Esophagus (tissue), 2 donors: Measurements from ENCODE around the gene IRF1. TPM values are rescaled to one million over a fixed set of nuclear protein-coding genes. Genes with fewer than 3 reads are reported as not detected.

Experiments used
- H3K27ac ChIP-seq, 2 donors: one replicate each; pipeline ENCODE4 v1.5.1; 2013; ENCODE audit warnings: low read depth in 2 of 2, mild to moderate bottlenecking in 2 of 2, inconsistent platforms in 1 of 2, low read length in 1 of 2, moderate library complexity in 1 of 2
- H3K27me3 ChIP-seq, 2 donors: one replicate each; pipeline ENCODE4 v1.6.1; 2013; ENCODE audit warnings: low read length in 2 of 2, control low read depth in 1 of 2, mild to moderate bottlenecking in 1 of 2; ENCODE audit not compliant: insufficient read depth in 2 of 2, control insufficient read depth in 1 of 2
- H3K36me3 ChIP-seq, 2 donors: one replicate each; pipeline ENCODE4 v1.6.1; 2013; ENCODE audit warnings: low read length in 1 of 2; ENCODE audit not compliant: control insufficient read depth in 2 of 2, insufficient read depth in 2 of 2
- H3K4me1 ChIP-seq, 2 donors: one replicate each; pipeline ENCODE4 v1.6.1; 2013; ENCODE audit warnings: low read length in 1 of 2; ENCODE audit not compliant: control insufficient read depth in 2 of 2, insufficient read depth in 2 of 2
- H3K4me3 ChIP-seq, 2 donors: one replicate each; pipeline ENCODE4 v1.5.1; 2013; ENCODE audit warnings: low read length in 2 of 2, mild to moderate bottlenecking in 2 of 2, low read depth in 1 of 2, moderate library complexity in 1 of 2
- H3K9me3 ChIP-seq, 2 donors: one replicate each; pipeline ENCODE4 v1.6.1; 2013; ENCODE audit warnings: mild to moderate bottlenecking in 2 of 2, low read depth in 1 of 2, low read length in 1 of 2, moderate library complexity in 1 of 2; ENCODE audit not compliant: control insufficient read depth in 2 of 2, insufficient read depth in 1 of 2
- WGBS, 2 donors: extraction: QIAGEN DNeasy Blood & Tissue Kit; methylation state at CpG; one replicate each; pipeline ENCODE4 v1.1.7; 2013; 5-methylcytosine and 5-hydroxymethylcytosine counted together
- polyA plus RNA-seq, 2 donors: library from polyadenylated mRNA; stranded (reverse); fragments of 200-250 nt; gene quantifications; one replicate each; pipeline ENCODE4 v1.2.3, GENCODE V29; 2013
- donor health status: healthy with polysubstance abuse.
- donor health status: Bipolar disorder and iron deficiency.

The IRF1 gene, protein sequence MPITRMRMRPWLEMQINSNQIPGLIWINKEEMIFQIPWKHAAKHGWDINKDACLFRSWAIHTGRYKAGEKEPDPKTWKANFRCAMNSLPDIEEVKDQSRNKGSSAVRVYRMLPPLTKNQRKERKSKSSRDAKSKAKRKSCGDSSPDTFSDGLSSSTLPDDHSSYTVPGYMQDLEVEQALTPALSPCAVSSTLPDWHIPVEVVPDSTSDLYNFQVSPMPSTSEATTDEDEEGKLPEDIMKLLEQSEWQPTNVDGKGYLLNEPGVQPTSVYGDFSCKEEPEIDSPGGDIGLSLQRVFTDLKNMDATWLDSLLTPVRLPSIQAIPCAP
- polyA plus RNA-seq, result 10 to 100 TPM in 1 of 2 donors, 1 to 10 TPM in 1; 7.5 to 14.2 TPM

DNA sequence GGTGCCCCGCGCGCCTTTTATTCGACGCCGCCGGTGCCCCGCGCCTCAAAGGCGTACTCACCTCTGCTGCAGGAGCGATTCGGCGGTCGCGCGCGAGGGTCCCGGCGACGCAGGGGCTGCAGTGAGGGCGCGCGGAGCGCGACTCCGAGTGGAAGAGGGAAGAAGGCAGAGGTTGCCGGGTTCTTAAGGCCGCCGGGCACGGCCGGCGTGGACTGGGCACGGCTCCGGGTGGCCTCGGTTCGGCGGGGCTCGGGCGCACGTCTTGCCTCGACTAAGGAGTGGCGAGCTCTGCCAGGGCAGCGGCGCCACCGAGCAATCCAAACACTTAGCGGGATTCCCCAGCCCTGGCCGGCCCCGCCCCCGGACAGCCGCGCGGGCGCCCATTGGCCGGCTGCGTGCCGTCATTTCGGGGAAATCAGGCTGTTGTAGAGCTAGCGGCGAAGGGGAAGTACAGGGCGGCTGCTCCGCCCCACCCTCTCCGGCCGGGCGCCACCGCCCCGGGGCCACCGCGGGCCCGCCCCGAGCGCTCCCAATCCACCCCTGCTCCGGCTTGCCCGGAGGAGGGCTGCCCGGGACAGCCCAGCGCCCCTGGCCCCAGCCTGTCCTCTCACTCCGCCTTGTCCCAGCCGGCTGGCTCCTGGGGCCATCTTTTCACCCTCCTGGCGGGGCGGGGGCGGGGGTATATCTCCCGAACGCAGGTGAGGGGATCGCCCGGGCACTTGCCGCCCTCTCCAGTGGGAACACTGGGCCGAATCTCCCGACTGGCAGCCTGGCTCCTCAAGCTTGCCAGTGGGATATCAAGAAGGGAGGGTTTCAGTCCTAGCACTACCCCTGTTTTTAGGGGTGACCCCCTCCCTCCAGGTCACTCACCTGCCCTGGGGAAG lies at the start of gene IRF1:
IRF1 (minus strand) TSS at position 290 of the 884 bp plus-strand sequence. CDS start 1,295 bp downstream, outside the sequence.
- Histone ChIP-seq H3K36me3 (peaks cover 15 to 26% of the 10 kb centered on the region in 2 donors), H3K27ac (peak within 1 kb of the TSS; percentile 97), H3K4me1 (peaks cover 17 to 42% of the 10 kb centered on the region in 2 donors), H3K27me3 (no peaks in the 10 kb centered on the region), H3K9me3 (no peaks in the 10 kb centered on the region), H3K4me3 (peak within 1 kb of the TSS; percentile 89 to 91)
- WGBS, 2 donors, result 0 to 1% methylated on average over 71 to 87 of the region's 87 CpGs

DNA sequence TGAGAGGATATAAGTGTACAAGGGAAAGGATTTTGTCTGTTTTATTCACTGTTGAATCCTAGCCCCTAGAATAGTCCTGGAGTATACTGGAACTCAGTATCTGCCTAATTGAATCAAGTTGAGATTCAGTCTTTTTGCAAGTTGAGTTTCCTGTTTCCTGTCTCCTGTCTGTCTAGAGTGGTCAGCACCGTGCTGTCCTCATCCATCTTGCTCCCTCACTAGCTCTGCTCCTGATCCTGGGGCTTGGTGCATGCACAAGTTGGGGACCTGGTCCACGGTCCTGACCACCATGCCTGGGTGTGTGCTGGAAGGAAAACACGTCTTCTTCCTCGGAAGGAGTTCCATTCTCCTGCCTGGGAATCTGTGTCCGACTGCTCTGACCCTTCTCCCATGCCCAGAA lies 49.6 kb upstream of the IRF1 start:
- Histone ChIP-seq H3K27me3 (no peaks in the 10 kb centered on the region), H3K9me3 (no peaks in the 10 kb centered on the region), H3K4me1 (no peaks in the 10 kb centered on the region), H3K36me3 (no peaks in the 10 kb centered on the region), H3K4me3 (no peak overlapping the region), H3K27ac (no peak overlapping the region)
- 80 to 82% methylated on average over 5 of the region's 5 CpGs for whole genome bisulfite sequencing, 2 donors

DNA sequence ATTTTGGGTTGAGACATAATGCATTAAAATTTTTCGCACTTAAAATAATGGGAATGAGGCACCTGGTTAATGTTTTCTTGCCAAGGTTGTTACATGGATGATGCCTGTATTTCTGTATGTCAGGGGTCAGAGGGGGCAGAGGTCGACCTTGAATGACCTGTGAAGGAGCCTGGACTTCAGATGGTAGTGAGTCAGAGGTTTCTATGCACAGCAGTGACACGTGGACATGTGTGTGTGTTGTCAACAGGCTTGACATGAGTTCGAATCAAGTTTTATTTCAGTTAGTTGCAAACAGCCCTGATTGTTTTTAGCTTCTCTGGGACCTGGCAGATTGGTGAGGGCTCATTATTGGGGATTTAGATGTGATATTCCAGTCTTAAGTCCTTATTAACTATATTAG lies 49.1 kb upstream of the IRF1 start:
- Histone ChIP-seq H3K27me3 (no peaks in the 10 kb centered on the region), H3K36me3 (no peaks in the 10 kb centered on the region), H3K4me3 (no peak overlapping the region), H3K4me1 (no peaks in the 10 kb centered on the region), H3K9me3 (no peaks in the 10 kb centered on the region), H3K27ac (no peak overlapping the region)
- WGBS, 2 donors, result 72 to 77% methylated on average over 4 of the region's 4 CpGs

DNA sequence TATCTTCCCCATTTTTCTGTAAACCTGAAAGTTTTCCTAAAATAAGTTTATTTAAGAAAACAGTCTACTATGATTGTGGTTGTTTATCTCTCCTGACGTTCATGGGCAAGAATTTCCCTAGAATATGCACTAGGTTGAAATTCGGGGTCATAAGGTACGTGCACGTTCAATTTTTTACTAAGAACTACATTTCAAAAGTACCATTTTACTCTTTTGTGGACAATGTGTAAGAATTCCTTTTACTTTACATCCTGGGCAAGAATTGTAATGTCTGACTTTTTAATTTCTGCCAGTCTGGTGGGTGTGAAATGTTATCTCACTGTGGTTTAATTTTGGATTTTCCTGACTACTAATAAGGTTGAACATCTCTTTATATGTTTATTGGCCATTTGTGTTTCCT lies 40.4 kb upstream of the IRF1 start:
- no peaks in the 10 kb centered on the region for H3K36me3 ChIP-seq

DNA sequence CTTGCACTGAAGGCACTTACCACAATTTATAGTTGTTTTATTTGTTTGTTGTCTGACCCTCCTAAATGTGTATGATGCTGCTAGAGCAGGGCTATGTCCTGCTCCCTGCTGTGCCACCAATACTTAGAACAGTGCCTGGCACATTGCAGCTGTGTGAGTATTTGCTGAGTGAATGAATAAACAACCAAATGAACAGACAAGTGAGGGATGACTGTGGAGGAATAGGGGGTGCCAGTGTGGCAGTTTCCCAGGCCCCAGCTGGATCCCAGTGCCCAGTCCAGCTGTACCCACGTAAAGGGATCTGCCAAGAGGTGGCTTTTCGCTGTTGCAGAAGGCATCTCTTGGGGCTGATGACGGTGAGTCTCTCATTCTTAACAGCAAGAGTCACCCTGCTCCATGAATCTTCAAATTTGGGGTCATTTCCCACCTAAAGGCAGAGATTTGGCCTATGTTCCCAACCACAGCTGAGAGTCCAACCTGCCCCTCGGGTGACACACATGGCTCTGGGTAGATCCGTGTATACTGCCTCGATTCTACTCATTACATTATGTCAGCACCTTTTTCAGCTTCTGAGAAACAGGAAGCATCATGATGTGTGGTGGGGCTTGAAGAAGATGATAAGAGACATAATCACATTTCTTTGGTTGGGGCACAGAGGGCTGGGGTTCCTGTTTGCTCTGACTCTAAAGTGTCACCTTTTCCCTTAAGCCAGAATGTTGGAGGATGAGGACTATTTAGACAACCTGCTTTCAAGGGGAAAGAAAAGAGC lies 38.5 kb upstream of the IRF1 start:
- H3K27me3 ChIP-seq, result no peaks in the 10 kb centered on the region
- no peaks in the 10 kb centered on the region for H3K9me3 ChIP-seq
- no peak overlapping the region for H3K4me3 ChIP-seq
- no peaks in the 10 kb centered on the region for H3K36me3 ChIP-seq
- no peak overlapping the region for H3K27ac ChIP-seq
- H3K4me1 ChIP-seq, result no peaks in the 10 kb centered on the region
- WGBS, 2 donors, result 75 to 77% methylated on average over 6 of the region's 6 CpGs

More for the DNA sequence above, 40.4 kb upstream of the IRF1 start:
- 72 to 75% methylated on average over 4 of the region's 4 CpGs for WGBS, 2 donors
- Histone ChIP-seq H3K27ac (no peak overlapping the region), H3K4me1 (no peaks in the 10 kb centered on the region), H3K4me3 (no peak overlapping the region), H3K9me3 (no peaks in the 10 kb centered on the region), H3K27me3 (no peaks in the 10 kb centered on the region)

DNA sequence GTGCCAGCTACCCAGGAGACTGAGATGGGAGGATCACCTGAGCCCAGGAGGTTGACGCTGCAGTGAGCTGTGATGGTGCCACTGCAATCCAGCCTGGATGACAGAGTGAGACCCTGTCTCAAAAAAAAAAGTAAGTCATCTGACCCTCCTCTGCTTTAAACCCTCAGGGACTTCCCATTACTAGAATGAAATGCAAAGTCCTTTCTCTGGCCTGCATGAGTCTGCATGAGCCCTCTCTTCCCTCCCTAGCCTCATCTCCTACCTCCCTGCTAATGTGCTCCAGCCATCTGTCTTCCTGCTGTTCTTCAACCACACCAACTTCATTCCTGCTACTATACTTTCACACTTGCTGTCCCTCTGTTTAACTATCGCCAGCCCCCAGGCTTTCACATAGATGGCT lies 37.4 kb upstream of the IRF1 start:
- Histone ChIP-seq H3K27me3 (no peaks in the 10 kb centered on the region), H3K4me3 (no peak overlapping the region), H3K4me1 (no peaks in the 10 kb centered on the region), H3K9me3 (no peaks in the 10 kb centered on the region), H3K27ac (no peak overlapping the region), H3K36me3 (no peaks in the 10 kb centered on the region)
- 95 to 98% methylated on average over 2 of the region's 2 CpGs for WGBS, 2 donors

DNA sequence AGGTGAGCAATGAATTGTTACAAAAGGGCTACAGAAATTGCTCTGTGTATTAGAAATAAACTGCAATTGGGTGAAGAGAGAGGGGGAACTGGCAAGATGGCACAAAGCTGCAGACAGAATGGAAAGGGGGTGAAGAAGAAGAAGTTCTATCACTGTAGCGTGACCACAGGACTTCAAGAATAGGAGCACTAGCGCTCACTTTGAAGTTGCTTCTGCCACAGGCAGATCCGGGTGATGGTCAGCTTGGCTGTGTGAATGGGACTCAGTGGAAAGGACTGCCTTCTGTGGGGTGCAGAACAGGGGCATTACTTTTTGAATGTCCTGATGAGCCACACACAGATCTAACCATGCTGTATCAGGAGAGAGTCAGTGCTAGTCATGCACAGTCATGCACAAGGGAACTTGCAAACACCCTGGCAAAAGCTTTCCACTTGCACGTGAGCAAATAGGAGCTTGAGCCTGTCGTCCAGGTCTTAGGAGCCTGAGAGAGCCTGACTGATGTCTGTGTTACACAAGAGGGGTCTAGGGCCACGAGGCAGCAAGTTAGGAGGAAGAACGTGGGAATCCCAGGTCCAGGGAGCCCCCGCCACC lies 36.5 kb upstream of the IRF1 start:
- Histone ChIP-seq H3K27ac (no peak overlapping the region), H3K4me1 (no peaks in the 10 kb centered on the region), H3K36me3 (no peaks in the 10 kb centered on the region), H3K27me3 (no peaks in the 10 kb centered on the region), H3K4me3 (no peak overlapping the region), H3K9me3 (no peaks in the 10 kb centered on the region)
- 68 to 70% methylated on average over 8 of the region's 8 CpGs for WGBS, 2 donors

DNA sequence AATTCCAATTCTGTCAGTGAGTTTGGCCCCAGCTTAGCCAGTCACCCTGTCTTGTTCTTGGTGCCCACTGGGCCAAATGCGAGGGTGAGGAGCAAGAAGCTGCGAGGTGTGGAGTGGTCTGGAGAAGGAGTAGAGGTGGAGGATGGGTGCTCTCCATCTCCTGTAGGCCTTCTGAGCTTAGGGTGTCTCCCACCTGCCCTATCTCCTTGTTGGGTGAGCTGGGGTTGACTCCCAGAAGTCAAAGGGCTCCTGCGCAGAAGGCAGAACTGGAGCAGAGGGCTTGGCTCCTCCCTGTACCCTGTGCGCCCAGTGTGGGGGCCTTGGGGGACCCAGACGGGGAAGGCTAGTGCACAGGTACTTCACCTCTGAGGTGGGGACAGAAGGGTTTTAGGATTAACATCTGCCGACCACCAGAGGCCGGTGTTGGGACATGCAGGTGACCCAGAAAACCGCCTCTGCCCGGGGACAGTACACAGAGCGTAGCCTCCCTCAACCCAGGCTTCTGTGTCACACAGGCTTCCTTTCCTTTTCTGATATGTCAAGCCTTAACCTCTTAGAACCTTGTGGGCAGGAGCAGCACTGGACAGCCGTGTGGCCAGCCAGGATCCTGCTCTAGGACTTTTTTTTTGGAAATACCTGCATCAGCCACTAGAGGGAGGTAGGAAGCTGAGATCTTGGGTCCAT lies 35.9 kb upstream of the IRF1 start:
- Histone ChIP-seq H3K4me3 (no peak overlapping the region), H3K9me3 (no peaks in the 10 kb centered on the region), H3K27ac (no peak overlapping the region), H3K4me1 (no peaks in the 10 kb centered on the region), H3K36me3 (no peaks in the 10 kb centered on the region), H3K27me3 (no peaks in the 10 kb centered on the region)
- WGBS, 2 donors, result 43 to 46% methylated on average over 11 of the region's 11 CpGs

DNA sequence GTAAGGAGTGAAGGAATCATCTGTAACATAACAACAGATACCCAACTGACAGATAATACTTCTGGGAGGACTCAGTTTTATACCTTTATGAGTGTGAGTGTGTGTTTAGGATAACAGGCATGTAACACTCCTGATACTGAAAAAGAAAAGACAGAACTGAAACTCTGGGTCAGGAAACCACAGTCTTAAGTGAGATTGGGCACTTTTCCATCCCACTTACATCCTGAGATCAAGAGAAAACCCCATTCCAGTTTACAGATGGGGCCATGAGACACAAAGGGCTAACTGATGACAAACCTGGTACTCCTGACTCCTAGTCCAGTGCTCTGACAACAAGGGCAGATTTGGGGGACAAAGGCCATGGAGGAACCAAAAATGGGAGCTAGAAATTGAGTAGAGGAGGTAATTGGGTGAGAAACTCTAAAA lies 34.7 kb upstream of the IRF1 start:
- Histone ChIP-seq H3K27ac (no peak overlapping the region), H3K36me3 (no peaks in the 10 kb centered on the region), H3K4me1 (no peaks in the 10 kb centered on the region), H3K9me3 (no peaks in the 10 kb centered on the region), H3K27me3 (no peaks in the 10 kb centered on the region), H3K4me3 (no peak overlapping the region)
